ELR (cell line): Measurements from ENCODE around the gene PLXDC2.
"Not testable (repeated sequence)": the region's sequence is repeated elsewhere in the genome, so short reads cannot be mapped to it uniquely, and the experiment has no call there.

ENCODE experiments used
- DNase-seq: peaks from one replicate; pipeline ENCODE4 v3.0.0-alpha.2; 2015; ENCODE audit warnings: low read depth

The PLXDC2 gene

DNA sequence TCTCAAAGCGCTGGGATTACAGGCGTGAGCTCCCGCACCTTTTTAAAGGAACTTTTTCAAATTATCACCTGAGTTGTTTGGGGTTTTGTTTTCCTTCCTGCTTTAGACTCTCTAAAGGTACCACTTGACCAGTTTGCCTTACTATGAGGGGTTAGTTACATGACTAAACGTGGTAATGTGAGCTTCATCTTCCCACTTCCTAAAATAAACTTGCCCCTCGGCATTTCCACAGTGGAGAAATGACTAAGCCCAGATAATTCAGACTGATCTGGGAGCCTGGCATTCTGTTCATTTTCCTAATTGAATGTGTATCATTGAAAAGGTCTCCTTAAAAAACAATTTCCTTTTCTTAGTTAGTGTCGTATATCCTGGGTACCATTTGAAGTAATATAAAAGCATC lies 163.4 kb downstream of the PLXDC2 start:
- no peak for DNase-seq

DNA sequence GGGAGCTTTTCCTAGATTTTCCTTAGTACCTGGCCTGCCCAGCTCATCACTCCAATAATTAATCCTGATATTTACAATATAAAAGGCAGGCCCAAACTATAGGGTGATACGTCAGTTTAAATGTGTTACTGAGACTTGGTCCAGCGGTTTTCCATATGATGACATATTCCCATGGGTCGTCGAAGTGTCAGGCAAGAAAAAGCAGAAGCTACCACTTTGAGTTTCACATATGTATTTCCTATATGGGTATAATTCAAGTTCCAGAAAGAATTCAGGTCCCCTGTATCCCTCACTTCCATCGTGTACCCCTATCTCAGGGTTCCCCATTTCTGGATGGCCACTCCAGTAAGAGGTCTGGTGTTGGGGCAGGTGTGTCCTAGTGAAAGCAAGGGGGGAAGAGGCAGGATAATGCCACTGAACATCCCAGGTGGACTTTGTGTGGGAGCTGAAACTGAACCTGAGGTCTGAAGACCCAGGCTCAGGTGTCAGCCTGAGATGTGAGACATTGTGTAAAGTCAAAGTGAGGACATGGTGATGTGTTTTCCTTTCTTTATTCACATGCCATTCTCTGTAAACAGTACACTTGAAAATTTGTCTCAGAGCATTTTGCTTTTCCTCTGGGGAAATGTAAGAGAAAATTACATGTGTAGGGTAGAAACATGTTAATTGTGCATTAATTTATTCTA lies 167.8 kb downstream of the PLXDC2 start:
- DNase-seq, result no peak

DNA sequence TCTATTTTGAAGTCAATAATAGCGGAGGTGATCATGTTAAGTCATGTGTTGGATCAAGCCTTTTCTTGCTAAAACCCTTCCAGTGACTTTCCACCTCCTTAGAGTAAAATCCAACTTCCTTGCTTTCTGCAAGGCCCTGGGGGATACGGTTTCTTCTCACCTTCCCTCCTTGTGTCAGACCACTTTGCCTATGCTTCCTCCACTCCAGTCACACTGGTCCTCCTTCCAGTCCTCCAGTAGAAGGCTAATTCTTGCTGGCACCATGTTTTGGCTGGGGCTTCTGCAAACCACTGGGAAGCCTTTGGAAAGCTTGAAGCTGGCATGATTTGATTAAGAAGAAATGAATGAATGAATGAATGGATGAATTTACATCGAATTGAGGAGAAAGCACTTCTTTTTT lies 169.5 kb downstream of the PLXDC2 start:
- no peak for DNase-seq

DNA sequence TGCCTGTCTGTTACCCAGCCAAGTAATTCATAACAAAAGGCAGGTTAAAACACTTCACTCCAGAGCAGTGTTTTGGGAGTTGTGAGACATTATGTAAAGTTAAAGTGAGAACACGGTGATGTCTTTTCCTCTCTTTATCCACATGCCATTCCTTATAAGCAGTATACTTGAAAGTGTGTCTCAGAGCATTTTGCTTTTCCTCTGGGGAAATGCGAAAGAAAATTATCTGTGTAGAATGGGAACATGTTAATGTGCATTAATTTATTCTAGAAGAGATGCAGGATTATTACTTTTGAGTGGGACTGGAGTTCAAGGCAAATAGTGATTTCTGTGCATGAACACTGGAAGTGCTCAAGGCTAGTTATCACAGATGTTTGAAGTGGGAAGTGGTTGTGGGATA lies 170.4 kb downstream of the PLXDC2 start:
- DNase-seq, result no peak

DNA sequence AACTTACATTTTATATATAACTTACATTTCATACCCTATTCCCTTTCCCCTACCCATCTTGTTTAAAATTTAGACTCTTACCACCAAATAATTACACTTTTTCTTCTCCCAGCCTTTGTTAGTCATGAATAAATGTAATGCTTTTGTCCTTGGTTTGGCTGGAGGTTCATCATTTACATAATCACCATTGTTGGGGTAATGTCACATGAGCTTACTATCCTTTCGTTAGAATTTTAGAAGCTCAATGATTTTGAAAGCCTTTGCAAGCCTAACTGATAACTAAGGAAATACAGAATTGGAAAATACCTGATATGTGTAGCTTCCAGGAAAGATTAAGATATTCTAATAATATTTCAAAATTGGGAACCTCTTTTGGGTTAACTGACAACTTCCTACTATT lies 171.7 kb downstream of the PLXDC2 start:
- DNase-seq, result no peak

DNA sequence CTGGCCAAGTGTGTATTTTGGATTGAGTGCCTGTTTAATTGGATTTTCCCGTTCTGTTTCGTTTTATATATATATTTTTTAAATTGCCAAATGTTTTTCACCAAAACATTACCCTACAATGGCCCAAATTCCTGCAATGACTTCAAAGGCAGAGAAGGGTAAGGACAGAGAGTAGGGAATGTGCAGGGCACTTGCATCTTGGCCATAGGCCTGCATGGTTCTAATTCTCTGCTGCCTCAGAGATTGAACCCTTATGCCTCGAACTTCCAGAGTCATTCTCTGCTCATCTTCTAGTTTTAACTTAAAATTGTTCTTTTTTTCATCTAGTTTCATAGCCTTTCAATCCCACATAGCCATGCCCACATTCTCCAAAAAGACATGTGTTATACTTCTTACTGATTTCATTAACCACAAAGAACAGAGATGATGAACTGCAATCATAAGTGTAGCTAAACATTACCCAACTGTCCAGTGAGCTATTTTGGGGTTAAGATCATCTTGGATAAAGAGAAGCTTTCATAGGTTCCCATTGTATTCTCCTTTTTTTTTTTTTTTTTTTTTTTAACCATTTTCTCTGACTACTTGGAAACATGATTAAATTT lies 177.6 kb downstream of the PLXDC2 start:
- no peak for DNase-seq

DNA sequence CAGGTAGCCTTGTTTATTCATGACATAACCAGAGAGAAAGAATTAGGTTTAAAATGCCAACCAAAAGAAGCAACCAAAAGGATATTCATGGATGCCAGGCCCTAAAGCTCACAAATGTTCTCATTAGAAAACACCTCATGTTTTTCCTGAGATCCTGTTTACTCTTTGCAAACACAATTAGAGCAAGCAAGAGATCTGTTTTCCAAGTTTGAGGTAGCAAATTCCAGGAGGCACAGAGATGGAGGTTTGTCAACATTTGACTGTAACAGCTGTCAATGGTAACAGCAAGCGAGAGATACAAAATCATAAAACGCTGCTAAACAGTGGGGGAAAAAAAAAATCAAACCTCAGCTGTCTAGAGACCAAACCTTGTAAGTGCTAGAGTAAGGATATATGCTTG lies 182.2 kb downstream of the PLXDC2 start:
- no peak for DNase-seq

DNA sequence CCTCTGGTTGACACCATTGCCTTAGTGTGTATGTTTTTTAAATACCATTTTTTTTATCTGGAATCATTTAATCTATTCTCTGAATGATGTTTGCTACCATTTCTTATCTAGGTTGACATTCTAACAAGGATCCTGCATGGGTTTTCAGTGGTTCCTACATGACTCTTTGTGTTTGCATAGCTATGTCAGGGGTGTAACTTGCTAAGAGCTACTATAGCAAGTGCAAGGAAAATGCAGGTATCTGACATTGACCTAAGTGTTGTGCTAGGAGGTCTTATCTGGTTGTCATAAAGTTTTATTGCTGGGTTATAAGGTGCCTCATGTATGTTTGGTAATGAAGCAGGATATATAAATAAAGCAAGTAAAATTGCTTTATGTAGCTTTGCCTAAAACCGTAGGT lies 183.2 kb downstream of the PLXDC2 start:
- no peak for DNase-seq

DNA sequence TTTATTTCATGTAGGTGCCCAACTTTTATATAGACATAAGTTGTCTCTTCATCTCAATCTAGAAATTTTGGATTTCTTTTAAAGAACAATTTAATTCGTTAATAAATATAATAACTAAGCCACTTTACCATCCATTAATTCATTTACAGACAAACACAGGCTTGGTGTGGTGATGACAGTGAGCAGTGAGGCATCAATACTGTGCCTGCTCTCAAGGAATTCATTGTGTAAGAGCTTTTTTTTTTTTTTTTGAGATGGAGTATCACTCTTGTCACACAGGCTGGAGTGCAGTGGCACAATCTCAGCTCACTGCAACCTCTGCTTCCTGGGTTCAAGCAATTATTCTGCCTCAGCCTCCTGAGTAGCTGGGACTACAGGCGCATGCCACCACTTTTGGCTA lies 185.8 kb downstream of the PLXDC2 start:
- not testable (repeated sequence) for DNase-seq

DNA sequence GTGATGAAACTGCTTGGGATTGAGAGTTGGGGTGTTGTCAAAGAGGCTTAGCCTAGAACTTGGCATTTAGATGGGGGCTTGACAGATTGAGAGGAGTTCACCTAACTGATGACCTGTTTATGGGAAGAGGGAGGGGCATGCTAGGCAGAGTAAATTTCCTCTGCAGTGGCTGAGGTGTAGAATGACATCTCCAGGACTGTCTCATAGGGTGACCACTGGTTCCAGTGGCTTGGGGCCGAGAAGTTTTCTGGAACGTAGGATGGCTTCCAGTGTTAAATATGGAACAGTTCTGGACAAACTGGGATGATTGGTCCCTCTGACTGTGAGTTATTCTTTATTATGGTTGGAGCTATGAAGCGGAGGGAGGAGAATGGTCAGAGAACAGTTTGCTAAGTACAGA lies 186.4 kb downstream of the PLXDC2 start:
- DNase-seq, result no peak

DNA sequence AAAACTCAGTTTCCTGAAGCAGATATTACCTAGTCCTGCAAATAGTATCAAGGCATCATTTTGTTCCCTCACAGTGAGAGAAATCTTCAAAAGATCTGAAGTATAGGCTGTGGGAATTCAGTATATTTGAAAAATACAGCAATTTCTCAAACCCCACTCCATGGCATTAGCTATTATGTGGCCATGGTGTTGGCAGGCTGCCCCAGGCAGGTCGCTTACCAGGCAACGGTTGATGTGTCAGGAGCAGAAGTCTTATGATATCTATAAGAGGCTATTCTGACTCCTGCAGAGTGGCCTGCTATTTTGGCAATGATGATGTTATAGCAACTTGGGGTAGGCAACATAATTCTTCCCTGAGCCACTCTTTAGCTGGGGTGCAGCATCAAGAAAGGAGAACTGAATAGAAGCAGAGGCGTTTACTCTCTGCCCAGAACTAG lies 187.9 kb downstream of the PLXDC2 start:
- no peak for DNase-seq

DNA sequence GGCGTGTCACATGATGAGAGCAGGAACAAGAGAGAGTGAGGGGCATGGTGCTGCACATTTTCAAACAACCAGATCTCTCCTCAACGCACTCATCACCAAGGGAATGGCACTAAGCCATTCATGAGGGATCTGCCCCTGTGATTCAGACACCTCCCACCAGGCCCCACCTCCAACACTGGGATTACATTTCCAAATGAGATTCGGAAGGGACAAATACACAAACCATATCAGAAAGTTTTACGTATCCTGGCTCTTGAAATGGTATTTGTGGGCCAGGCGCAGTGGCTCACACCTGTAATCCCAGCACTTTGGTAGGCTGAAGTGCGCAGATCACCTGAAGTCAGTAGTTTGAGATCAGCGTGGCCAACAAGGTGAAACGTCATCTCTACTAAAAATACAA lies 189.4 kb downstream of the PLXDC2 start:
- DNase-seq, result no peak

DNA sequence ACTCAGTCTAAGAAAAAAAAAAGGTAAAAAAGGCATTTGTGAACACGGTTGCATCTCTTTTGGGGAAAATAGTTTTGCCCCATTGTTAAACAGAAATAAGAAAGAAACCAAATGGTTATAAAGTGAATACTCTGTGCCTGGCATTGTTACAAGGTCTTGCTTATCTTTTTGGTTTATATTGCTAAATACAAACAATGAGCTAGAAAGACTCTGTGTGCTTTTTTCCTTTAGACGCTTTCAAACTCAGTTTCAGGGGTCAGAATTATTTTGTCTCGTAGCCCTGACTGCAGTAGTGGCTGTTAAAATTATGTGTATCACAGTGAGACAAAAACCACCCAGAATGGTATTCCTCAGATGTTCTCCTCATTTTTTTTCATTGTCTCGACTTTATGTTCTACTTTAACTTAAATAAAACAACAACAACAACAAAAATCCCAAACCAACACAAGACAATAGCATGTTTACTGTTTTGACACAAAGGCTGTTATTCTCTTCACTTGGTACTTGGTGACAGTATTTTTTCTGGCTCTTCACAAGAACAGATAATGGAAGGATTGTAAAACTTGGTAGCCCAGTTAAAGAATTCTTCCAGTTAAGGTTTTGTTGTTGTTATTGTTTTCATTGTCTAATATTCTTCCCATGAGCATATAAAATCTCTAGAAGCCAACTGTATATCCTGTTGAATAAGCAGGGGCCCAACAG lies 190.1 kb downstream of the PLXDC2 start:
- DNase-seq, result no peak

DNA sequence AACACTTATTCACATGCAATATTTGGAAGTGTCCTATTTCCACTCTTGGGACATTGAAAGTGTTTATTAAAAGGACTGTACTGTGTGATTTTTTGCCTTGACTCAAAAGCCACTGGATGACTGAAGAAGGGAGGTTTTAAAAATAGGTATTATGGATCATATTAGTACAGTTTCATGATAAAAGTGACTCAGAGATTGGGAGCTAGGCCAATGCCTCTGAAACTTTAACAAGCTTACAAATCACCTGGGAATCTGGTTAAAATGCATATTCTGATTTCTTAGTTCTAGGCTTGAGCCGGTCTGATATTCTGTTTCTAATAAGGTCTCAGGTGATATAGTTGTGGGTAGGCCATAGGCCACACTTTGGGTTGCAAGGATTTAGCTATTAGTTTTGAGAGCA lies 191.2 kb downstream of the PLXDC2 start:
- DNase-seq, result no peak

DNA sequence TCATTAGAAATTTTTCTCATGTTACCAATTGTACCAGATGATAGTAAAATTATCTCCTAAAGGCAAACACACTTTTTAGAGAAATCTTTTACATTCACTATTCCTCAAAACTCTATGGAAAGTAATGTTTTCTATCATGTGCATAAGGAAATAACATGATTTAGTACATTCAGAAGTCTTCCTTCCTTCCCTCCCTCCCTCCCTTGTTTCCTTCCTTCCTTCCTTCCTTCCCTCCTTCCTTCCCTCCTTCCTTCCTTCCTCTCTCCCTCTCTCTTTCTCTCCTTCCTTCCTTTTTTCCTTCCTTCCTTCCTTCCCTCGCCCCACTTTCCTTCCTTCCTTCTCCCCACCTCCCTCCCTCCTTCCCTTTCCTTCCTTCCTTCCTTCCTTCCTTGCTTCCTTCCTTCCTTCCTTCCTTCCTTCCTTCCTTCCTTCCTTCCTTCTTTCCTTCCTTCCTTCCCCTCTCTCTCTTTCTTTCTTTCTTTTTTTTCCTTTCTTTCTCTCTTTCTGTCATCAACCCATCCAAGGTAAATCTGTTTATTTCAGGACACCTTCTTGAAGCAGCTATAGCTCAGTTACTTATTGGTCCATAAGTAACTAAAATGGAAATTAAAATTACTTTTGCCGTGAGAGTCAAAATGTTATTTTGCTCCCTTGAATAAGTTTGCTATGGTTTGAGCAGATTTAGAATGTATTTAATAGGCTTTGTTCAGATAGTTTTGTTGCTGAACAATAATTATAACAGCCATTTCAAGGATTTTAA lies 197.9 kb downstream of the PLXDC2 start:
- DNase-seq, result no peak

DNA sequence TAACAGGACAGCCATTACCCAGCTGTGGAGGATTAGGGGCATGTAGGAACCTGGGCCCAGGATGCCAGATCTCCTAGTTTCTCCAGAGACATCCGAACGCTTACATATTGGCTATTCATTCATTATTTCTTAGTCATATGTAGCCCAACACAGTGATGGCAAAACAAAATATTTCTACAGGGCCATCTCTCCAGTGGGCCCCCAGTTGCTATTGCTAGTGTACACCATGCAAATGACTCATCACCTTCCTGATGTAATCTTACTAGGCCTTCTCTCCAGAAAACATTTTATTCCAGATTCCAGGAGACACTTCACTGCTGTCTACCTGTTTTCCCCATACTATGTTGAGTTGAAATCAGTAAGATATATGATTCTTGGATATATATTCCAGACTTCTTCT lies 201.7 kb downstream of the PLXDC2 start:
- no peak for DNase-seq

DNA sequence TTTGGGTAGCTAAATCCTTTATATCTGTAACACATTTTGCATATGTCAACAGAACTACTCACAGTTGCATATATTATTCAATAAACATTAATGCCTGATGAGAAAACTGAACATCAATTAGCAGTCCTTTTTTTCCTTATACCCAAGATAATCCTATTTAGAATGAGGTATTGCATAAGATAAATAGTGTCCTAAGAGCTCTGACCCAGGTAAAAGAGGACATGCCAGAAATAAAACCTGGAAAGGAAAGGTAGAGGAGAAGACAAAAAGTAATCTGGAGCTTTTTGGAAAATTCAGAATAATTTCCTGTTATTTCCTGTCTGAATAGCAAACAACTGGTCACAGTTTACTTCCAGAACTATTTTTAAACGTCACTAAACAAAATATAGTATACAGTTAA lies 204.4 kb downstream of the PLXDC2 start:
- no peak for DNase-seq

DNA sequence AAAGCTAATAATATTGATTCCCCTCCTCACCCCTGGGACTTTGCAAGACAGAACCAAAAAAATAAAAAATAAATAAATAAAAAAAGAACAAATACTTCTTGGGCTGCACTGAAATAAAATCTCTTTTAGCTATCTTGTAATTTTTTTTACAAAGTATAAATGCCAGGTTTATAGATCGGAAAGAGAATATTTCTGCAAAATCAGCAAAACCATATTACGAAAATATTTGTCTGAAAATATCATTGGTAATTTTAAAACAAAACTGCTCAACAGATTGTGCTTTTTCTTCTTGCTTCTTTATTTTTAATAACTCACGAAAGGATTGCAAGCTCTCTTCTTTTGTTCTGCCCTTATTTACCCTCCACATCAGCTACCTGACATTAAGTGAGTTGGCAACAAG lies 213.3 kb downstream of the PLXDC2 start:
- DNase-seq, result no peak

DNA sequence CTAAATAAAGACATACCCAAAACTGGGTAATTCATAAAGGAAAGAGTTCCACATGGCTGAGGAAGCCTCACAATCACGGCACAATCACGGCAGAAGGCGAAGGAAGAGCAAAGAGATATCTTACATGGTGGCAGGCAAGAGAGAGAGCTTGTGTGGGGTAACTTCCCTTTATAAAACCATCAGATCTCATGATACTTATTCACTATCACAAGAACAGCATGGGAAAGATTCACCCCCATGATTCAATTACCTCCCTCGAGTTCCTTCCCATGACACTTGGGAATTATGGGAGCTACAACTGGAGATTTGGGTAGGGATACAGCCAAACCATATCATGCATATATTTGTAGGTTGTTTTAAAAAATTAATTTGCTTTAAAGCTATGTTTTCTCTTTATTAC lies 217.2 kb downstream of the PLXDC2 start:
- no peak for DNase-seq

DNA sequence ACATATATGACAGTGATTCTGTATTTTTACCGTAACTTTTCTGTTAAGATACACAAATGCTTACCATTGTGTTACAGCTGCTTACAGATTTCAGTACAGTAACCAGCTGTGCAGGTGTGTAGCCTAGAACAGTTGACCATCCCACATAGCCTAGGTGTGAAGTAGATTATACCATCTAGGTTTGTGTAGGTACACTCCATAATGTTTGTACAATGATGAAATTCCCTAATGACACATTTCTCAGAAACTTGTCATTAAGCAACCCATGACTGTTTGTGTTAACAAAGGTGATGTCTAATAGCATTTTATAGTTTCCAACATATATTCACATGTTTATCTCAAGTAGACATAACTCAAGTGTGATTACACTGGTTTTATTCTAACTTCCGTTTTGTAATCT lies 218.5 kb downstream of the PLXDC2 start:
- DNase-seq, result no peak

DNA sequence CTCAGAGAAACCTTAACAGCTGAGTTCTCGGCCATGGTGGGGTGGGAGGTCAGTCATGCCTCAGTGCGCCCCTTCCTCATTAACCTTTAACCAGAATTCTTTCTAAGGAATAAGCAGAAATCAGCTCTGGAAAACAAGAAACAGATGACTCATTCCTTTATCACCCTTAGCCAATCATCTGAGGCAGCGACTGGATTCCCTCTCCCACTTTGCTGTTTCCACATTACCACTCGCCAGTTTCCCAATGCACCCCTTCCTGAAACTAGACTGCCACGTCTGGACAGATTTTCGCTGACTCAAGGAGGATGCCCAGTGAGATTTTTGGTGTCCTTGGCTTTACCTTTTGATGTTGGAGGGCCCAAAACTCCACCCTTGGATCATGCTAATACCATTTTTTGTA lies 223.8 kb downstream of the PLXDC2 start:
- DNase-seq, result no peak

DNA sequence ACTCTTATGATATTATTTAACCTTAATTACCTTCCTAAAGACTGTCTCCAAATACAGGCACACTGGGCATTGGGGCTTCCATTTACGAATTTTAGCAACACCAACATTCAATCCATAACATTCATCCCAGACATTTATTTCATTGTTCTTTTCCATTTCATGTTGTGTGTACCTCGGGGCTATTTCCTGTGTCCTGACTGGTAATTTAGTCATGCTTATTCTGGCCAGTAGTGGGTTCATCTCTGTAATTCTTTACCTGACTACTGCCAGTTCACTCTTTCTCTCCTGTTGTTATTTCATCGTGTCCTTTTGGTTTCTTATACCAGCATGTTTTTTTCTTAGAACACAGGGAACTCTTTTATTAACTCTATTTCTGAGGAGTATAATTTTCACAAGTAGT lies 225.7 kb downstream of the PLXDC2 start:
- DNase-seq, result no peak

DNA sequence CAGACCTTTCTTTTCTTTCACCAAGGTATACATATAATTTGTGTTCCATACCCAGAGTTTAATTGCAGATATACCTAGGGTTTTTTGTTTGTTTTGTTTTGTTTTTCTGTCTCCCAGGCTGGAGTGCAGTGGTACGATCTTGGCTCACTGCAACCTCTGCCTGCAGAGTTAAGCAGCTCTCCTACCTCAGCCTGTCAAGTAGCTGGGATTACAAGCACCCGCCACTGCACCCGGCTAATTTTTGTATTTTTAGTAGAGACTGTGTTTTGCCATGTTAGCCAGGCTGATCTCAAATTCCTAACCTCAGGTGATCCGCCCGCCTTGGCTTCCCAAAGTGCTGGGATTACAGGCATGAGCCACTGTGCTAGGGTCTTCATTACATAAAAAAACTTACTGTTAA lies 228.9 kb downstream of the PLXDC2 start:
- DNase-seq, result not testable (repeated sequence)
